Measurements from ENCODE around the gene CHKB.
"Not testable (repeated sequence)": the region's sequence is repeated elsewhere in the genome, so short reads cannot be mapped to it uniquely, and the experiment has no call there.

Gene CHKB

GRCh38 chr22:50582493-50583293, at the start of gene CHKB:
TSS of gene CHKB (minus strand) at chr22:50582849. CDS start at chr22:50582781, 68 bp downstream.
- peak; percentile 97 for DNase-seq

- DNase-seq, result no peak
These were observed 47.7 kb upstream of the CHKB start for GRCh38 chr22:50630376-50630775.

GRCh38 chr22:50628543-50629134, 46.0 kb upstream of the CHKB start:
- no peak for DNase-seq

- DNase-seq, result peak; percentile 71
These were observed 45.2 kb upstream of the CHKB start, which contains the start of gene ARSA for GRCh38 chr22:50627642-50628542. TSS of gene ARSA (minus strand) at chr22:50628152. CDS start at chr22:50627779, 373 bp downstream.

- DNase-seq, result no peak
These were observed 44.4 kb upstream of the CHKB start for GRCh38 chr22:50626850-50627641.

GRCh38 chr22:50626314-50626849, 43.7 kb upstream of the CHKB start:
- DNase-seq, result no peak

GRCh38 chr22:50625568-50626313, 43.1 kb upstream of the CHKB start:
- DNase-seq, result no peak

GRCh38 chr22:50625131-50625567, 42.5 kb upstream of the CHKB start:
- no peak for DNase-seq

- DNase-seq, result no peak
These were observed 41.9 kb upstream of the CHKB start for GRCh38 chr22:50624347-50625130.

GRCh38 chr22:50622723-50623327, 40.2 kb upstream of the CHKB start:
- no peak for DNase-seq

- DNase-seq, result no peak
These were observed 39.5 kb upstream of the CHKB start for GRCh38 chr22:50621948-50622722.

GRCh38 chr22:50621356-50621880, 38.8 kb upstream of the CHKB start:
- no peak for DNase-seq

- DNase-seq, result peak; percentile 73
These were observed 38.1 kb upstream of the CHKB start for GRCh38 chr22:50620593-50621355.

- not testable (repeated sequence) for DNase-seq
These were observed 31.6 kb upstream of the CHKB start for GRCh38 chr22:50614296-50614695.

GRCh38 chr22:50613291-50613981, 30.8 kb upstream of the CHKB start:
- no peak for DNase-seq

GRCh38 chr22:50612528-50613221, 30.0 kb upstream of the CHKB start:
- no peak for DNase-seq

- no peak for DNase-seq
These were observed 29.5 kb upstream of the CHKB start for GRCh38 chr22:50612168-50612527.

Measured in activated CD4-positive, alpha-beta T cell treated with anti-CD3 and anti-CD28 coated beads for 1 hour (primary cell).